NCI-H526 (cell line): ENCODE results near the gene ZBTB34.
A peak's percentile ranks its signal among the peaks of the same experiment; 100 is the strongest.
"Not testable (repeated sequence)": the region's sequence is repeated elsewhere in the genome, so short reads cannot be mapped to it uniquely, and the experiment has no call there.

Experiments used
- DNase-seq, 2 experiments: peaks; one replicate each; lab custom pipeline; 2025; lab: John Stamatoyannopoulos, UW

The ZBTB34 gene, protein sequence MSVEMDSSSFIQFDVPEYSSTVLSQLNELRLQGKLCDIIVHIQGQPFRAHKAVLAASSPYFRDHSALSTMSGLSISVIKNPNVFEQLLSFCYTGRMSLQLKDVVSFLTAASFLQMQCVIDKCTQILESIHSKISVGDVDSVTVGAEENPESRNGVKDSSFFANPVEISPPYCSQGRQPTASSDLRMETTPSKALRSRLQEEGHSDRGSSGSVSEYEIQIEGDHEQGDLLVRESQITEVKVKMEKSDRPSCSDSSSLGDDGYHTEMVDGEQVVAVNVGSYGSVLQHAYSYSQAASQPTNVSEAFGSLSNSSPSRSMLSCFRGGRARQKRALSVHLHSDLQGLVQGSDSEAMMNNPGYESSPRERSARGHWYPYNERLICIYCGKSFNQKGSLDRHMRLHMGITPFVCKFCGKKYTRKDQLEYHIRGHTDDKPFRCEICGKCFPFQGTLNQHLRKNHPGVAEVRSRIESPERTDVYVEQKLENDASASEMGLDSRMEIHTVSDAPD

DNA sequence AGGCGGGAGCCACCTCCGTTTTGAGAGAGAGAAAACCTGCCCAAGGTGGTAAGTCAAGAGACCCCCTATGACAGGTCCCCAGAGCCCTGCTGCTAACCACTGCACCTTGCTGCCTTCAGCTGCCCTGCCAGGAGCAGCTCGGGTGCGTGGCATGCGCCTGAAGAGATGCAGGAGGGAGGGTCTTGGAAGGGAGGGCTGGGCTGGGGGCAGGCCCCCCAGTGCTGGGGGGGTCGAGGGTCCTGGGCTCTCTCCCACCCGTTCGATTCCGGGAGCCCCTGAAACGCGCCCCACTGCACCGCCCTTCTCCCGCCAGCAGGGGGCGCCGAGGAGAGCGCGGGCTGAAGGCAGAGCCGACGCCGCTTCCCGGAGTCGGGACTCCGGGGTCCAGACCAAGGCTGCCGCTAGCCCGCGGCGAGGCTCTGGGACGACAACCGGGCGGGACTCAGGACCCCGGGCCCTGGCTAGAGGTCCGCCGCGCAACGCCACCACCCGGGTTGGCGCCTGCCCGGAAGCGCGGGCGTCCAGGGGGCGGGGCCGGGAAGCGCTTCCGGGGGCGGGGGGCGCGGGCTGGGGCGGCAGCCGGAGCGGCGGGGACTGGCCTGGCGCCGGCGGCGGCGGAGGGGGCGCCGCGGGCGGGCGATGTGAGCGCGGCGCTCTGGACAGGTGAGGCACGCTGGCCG is at the start of gene ZBTB34:
TSS of gene ZBTB34 (plus strand) at position 563 of the 680 bp plus-strand sequence. CDS start 18,761 bp downstream, outside the sequence.
- peak in 1 of 2 experiments; percentile 68 for DNase-seq

DNA sequence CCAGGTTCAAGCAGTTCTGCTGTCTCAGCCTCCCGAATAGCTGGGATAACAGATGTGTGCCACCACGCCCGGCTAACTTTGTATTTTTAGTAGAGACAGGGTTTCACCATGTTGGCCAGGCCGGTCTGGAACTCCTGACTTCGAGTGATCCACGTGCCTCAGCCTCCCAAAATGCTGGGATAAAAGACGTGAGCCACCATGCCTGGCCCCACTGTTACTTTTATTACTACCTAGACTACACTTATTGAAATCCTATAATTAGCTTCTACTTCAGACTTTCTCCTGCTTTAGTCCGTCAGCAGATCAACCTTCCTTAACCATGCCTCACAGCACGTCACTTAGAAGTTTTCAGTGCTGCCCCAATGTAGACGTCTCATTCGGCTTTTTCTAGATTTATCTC is 47.4 kb upstream of the ZBTB34 start:
- DNase-seq = no peak

DNA sequence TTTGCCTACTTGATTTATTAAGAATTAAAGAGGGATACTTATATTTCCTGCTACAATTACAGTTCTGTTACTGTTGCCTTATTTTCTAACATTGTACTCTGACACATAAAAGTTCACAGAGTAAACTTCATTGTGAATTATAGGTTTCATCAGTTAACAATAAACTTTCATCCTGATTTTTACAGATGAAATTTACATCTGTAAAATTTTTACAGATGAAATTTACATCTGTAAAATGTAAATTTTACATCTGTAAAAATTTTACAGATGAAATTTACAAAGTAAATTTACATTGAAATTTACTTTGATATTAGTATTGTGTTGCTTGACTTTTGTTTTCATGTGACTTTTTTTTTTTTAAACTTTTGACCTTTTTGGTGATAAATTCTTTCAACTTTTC is 46.3 kb upstream of the ZBTB34 start:
- DNase-seq = no peak

DNA sequence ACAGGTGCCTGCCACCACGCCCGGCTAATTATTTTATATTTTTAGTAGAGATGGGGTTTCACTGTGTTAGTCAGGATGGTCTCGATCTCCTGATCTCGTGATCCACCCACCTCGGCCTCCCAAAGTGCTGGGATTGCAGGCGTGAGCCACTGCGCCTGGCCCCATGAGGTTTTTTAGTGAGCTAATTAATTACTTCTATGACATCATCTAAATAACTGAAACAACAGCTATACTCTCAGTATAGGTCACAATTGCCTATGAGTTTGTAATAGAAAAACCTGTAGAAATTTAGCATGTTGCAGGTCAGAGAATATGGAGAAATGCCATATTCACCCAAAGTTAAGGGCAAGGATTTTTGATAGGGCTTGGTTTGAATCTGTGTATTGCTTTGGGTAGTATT is 42.8 kb upstream of the ZBTB34 start:
- not testable (repeated sequence) for DNase-seq

DNA sequence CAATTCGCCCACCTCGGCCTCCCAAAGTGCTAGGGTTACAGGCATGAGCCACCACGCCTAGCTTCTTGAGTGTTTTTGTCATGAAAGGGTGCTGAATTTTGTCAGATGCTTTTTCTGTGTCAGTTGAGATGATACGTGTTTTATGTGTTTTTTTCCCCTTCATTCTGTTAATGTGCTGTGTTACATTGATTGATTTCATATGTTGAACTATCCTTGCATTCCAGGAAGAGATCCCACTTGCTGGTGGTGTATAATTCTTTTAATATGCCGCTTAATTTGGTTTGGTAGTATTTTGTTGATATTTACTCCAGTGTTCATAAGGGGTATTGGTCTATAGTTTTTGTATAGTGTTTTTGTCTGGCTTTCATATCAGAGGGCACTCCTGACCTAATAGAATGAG is 42.0 kb upstream of the ZBTB34 start:
- no peak for DNase-seq

DNA sequence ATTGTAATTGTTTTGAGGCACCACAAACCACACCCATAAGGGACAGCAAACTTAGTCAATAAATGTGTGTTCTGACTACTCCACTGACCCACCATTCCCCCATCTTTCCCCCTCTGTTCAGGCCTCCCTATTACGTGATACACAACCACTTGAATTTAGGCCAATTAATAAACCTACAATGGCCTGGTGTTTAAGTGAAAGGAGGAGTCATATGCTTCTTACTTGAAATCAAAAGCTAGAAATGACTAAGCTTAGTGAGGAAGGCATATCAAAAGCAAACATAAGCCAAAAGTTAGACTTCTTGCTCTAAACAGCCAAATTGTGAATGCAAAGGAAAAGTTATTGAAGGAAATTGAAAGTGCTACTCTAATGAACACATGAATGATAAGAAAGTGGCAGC is 41.0 kb upstream of the ZBTB34 start:
- no peak for DNase-seq

DNA sequence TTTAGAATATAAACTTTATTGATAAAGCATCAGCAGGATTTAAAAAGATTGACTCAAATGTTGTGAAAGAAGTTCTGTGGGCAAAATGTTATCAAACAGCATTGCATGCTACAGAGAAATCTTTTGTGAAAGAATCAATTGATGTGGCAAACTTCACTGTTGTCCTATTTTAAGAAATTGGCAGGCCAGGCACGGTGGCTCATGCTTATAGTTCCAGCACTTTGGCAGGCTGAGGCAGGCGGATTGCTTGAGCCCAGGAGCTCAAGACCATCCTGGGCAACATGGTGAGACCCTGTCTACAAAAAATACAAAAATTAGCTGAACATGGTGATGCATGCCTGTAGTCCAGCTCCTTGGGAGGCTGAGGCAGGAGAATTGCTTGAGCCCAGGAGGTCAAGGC is 38.2 kb upstream of the ZBTB34 start:
- no peak for DNase-seq

DNA sequence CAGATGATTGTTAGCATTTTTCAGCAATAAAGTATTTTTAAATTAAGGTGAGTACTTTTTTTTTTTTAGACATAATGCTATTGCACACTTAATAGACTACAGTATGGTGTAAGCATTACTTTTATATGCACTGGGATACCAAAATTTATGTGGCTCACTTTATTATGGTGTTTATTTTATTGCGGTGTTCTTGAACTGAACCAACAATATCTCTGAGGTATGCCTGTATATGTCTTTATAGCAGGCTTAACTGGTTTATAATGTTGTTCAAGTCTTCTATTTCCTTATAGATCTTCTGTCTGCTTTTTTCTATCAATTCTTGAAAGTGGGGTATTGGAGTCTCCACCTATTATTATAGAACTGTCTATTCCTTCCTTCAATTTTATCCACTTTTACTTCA is 37.6 kb upstream of the ZBTB34 start:
- no peak for DNase-seq

DNA sequence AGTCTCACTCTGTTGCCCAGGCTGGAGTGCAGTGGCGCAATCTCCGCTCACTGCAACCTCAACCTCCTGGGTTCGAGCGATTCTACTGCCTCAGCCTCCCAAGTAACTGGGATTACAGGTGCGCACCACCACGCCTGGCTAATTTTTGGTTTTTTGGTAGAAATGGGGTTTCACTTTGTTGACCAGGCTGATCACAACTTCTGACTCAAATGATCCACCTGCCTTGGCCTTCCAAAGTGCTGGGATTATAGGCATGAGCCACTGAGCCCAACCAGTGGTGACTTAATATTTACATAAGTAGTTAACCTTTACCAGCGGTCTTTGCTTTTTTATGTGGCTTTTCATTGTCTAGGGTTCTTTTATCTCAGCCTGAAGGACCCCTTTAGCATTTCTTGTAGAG is 36.4 kb upstream of the ZBTB34 start:
- not testable (repeated sequence) for DNase-seq

DNA sequence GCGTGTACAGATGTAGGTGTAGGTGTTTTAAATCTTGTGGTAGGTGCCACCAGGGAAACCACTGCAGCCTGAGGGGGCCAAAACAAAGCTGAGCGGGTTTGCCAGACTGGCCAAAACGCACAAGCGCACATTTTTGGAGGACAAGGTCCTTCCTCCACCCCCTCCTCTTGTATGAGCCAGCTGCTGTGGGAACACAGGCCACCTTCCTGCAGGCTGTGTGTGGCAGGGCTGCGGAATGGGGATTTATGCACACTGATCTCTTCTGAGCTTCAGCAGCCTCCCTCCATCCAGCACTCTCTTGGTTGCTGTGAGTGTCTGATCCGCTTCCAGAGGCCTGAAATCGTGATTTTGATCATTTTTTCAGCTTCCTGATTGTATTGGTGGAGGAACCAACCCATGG is 33.2 kb upstream of the ZBTB34 start:
- DNase-seq = no peak

DNA sequence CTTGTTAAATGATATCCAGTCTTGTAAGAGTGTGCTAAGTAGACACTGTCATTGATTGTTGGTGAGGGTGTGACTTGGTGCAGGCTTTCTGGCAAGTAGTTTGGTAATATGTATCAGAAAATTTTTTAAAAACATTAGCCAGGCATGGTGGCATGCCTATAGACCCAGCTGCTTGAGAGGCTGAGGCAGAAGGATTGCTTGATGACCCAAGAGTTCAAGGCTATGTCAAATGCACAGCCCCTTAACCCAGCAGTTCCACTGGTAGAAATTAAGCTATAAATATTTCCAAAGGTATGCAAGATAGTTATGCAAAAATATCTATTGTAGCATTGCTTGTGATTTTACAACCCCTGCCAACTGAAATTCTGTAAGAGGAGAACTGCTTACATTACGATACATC is 31.4 kb upstream of the ZBTB34 start:
- peak; percentile 10 to 31 for DNase-seq

DNA sequence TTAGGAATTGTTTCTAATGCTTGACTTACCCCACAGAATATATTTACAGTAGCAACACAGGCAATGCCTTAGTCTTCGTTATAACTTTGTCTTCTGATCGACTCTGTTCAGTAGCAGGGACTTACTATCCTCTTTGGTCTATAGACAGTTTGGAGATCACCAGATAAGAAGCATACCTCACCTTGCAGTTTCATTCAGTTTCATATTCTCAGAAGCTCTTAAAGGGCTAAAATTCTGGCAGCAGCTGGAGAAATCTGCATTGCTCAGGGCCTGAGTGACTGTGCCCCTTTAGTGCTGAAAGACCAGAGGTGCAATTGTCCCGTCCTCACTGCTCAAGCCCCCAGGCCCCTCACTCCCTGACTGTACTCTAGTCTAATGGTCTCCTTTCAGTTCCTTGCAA is 29.6 kb upstream of the ZBTB34 start:
- DNase-seq = no peak

DNA sequence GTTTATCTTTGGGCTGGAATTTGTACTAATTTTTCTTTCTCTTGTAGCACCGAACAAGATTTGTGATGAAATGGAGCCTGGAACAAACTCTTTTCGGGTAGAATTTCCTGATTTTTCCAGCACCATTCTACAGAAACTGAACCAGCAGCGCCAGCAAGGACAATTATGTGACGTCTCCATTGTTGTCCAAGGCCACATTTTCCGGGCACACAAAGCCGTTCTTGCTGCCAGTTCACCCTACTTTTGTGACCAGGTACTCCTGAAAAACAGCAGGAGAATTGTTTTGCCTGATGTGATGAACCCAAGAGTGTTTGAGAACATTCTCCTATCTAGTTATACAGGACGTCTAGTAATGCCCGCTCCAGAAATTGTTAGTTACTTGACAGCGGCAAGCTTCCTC is 28.0 kb upstream of the ZBTB34 start:
- DNase-seq = no peak

DNA sequence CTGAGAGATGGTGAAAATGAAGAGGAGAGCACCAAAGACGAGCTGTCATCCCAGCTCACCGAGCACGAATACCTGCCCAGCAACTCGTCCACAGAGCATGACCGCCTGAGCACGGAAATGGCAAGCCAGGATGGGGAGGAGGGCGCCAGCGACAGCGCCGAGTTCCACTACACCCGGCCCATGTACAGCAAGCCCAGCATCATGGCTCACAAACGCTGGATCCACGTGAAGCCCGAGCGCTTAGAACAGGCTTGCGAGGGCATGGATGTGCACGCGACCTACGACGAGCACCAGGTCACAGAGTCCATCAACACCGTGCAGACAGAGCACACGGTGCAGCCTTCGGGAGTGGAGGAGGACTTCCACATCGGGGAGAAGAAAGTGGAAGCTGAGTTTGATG is 27.4 kb upstream of the ZBTB34 start:
- no peak for DNase-seq

DNA sequence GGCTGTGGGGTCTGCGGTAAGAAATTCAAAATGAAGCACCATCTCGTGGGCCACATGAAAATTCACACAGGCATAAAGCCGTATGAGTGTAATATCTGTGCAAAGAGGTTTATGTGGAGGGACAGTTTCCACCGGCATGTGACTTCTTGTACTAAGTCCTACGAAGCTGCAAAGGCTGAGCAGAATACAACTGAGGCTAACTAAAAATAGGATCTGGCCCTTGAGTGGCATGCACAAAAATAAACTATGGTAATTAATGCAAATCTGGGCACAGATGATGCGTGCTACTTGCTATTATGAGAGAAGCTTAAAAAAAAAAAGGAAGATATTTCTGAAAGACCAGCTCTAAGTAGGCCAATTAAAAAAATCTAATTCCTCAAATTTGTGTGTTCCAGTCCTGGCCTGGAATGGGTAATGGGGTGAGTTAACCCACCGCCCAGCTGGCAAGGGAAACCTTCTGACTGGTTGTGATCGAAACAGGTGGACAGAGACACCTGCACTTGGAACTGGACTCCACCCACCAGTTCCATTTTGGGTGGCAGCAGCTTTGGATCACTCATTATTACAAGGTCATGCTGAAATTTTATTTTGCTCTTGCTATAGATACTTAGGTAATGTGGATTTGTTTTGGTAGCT is 26.6 kb upstream of the ZBTB34 start:
- DNase-seq = peak; percentile 13 to 55

DNA sequence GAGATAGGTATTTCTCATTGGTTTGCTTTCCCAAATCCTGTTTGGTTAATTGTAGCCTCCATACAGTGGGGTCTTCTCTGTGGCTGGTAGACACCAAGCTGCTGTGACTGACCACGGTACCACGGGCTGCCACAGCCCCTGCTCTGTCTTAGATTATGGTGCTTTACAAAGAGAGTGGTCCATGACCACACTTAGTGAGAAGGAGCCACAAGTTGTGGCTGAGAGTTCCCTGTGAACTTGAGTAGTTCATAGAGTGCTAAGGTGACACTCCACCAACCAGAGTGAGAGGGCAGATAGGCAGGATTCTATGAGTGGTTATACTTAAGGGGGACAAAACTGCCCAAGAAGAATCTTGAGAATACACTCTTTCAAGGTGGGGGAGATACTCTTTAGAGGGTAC is 25.8 kb upstream of the ZBTB34 start:
- no peak for DNase-seq

DNA sequence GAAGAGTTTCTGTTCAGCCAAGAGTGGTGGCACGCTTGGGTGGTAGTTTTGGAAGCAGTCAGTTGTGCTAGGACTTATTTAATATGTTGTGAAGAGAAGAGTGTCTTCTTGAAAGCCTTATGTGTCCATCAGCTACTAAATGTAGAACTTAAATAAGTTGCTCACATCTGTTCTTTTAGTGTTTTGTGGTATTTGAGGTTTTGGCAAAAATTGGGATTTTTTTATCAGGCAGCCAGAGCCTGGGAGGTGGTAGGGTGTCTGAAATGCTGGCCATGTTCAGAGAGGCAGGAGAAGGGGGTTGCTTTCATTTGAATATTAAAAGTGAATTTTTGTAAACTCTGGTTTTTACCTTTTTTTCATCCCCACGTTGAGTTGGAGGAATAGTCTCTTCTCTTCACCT is 24.2 kb upstream of the ZBTB34 start:
- DNase-seq = no peak

DNA sequence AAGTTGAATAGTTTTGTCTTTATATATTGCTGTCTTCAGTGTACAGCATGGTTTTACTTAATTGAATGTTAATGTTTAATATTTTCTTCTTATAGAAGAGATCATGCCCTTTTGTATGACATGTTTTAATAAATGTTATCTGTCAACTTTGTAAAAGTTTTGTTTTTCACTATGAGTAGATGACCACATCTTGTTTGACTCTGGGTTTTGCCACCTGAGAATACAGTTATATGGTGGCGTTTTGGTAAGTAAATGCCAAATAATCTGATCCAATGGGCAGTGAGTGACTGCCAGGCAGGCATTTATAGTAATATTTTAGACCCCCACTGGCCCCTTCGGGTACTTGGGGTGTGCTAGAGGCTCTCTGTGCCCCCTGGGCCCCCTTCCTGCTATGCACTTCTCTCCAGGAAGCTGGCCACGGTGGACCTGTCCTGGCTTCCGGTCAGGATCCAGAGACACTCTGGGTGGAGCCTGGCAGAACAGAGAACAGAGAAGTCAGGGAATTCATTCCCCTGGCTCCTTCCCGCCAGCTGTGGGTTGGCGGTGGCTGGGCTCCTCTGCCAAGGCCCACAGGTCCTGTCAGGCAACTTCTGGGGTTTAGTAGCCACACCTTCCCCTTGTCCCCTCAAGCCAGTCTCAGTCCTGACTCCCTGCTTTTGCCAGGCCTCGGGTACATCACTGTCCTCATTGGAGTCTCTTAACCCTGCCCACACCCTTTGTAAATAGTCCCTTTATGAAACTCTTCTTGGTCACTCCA is 22.2 kb upstream of the ZBTB34 start:
- DNase-seq = no peak

DNA sequence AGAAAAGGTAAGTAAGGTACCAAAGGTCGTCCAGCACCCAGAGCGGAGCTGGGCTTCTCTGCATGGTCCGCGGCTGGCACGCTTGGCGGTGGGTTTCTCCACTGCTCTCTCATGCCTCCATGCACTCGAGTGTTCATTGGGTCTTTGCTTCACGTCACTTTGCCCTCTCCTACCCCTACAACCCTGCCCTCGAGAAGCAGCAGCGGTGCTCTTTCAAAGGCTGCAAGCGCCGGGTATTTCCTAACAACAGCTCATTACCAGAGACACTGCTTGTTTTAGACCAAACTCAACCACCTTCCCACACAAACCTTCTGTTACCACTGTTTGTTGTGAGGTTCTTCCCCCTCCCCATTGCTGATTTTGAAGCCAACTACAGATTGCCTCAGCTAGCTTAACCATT is 21.5 kb upstream of the ZBTB34 start:
- no peak for DNase-seq

DNA sequence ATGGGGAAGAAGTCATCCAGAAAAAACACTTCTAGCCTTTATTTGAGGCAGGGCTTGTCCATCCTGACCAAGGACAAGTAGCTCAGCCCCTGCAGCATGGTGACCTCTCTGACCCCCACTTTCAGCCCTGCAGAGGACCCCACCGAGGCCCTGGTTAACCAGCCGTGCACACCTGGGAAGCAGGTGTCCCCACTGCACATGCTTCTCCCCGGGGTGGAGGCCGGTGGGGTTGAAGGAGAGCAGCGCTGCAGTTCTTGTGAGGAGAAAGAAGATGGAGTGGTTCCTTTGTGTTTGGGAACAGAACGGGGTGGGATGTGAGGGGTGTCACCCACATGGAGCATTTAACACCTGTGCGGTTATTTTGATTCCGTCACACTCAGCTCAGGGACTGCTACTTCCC is 21.1 kb upstream of the ZBTB34 start:
- DNase-seq = no peak

DNA sequence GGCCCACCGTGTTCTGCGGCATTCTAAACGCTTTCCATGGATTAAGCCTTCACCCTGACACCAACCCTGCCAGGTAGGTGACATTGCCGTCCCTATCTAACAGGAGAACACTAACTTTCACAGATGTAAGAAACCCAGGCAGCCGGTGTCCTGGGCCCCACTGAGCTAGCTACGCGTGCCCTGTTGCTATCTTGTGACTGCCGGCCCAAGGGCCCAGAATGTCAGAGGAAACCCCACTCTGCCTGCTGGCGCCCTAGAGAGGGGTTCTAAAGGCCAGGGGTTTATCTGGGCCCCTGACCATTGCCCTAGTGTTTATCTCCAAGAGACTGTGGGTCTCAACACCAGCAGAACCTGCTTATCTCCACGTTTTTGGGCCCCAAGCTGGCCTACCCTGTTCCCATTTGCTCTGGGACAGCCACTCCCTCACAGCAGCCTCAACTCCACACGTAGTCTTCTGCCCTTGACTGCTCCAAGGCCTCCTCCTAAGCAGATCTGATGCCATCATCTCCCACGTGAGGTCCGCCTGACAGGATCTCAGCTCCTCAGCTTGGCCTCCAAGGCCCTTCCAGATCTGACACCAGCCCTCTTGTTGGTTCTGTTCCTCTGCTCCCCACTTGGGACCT is 18.1 kb upstream of the ZBTB34 start:
- DNase-seq = no peak
